Chondrocyte (in vitro differentiated cells): ENCODE data around the gene INSYN1. TPM values are rescaled to one million over a fixed set of nuclear protein-coding genes. Genes with fewer than 3 reads are reported as not detected.
"Not testable (repeated sequence)": the region's sequence is repeated elsewhere in the genome, so short reads cannot be mapped to it uniquely, and the experiment has no call there.

Experiments
- DNase-seq: peaks from one replicate; pipeline ENCODE4 v3.0.0; 2021; ENCODE audit warnings: mixed read lengths, low spot score
- H3K27ac Mint-ChIP-seq: one replicate; pipeline ENCODE4 v1.8.0; 2021; ENCODE audit warnings: mild to moderate bottlenecking, moderate library complexity, mixed read lengths; ENCODE audit not compliant: unreplicated experiment
- H3K27me3 Mint-ChIP-seq: 2 replicates; pipeline ENCODE4 v1.8.0; 2021; ENCODE audit warnings: low read depth, mixed read lengths
- H3K36me3 Mint-ChIP-seq: 2 replicates; pipeline ENCODE4 v1.8.0; 2021; ENCODE audit warnings: low read depth, mixed read lengths
- H3K4me1 Mint-ChIP-seq: 2 replicates; pipeline ENCODE4 v1.8.0; 2021; ENCODE audit warnings: low read depth, mild to moderate bottlenecking, mixed read lengths
- H3K4me3 Mint-ChIP-seq: one replicate; pipeline ENCODE4 v1.8.0; 2021; ENCODE audit warnings: mild to moderate bottlenecking, moderate library complexity, mixed read lengths; ENCODE audit not compliant: unreplicated experiment
- H3K9me3 Mint-ChIP-seq: 2 replicates; pipeline ENCODE4 v1.8.0; 2021; ENCODE audit warnings: low read depth, mixed read lengths
- total RNA-seq: library from RNA; stranded (reverse); gene quantifications from 3 replicates; pipeline ENCODE4 v1.2.1, GENCODE V29; 2021
- TF ChIP-seq, protein P1 (sequence below): fragments of 200-600 bp; sonication (generic); IDR thresholded peaks from 2 replicates; pipeline ENCODE4 v1.5.0; 2021; ENCODE audit warnings: antibody characterized with exemption, mild to moderate bottlenecking, moderate library complexity

Gene INSYN1
- total RNA-seq, 1 donor from 2014 or later = 23.0 TPM

DNA sequence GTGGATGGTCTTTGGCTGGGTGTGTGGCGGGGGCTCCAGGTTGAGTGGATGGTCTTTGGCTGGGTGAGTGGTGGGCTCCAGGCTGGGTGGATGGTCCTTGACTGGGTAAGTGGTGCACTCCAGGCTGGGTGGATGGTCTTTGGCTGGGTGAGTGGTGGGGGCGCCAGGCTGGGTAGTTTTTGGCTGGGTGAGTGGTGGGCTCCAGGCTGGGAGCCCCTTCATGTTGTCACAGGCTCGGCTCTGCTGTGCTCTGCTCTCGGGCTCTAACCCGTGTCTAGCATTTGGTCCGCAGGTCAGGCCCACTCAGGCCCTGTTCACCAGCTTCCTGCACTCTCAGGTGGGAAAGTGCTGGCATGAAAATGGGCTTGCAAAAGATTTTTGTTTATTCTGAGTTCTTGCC, 43.9 kb downstream of the INSYN1 start:
- Mint-ChIP-seq H3K9me3 (no peaks in the 10 kb centered on the region), H3K4me1 (no peaks in the 10 kb centered on the region), H3K27me3 (no peaks in the 10 kb centered on the region), H3K36me3 (peaks cover 56% of the 10 kb centered on the region), H3K27ac (no peak overlapping the region), H3K4me3 (no peak overlapping the region)
- TF ChIP-seq, protein P1, sequence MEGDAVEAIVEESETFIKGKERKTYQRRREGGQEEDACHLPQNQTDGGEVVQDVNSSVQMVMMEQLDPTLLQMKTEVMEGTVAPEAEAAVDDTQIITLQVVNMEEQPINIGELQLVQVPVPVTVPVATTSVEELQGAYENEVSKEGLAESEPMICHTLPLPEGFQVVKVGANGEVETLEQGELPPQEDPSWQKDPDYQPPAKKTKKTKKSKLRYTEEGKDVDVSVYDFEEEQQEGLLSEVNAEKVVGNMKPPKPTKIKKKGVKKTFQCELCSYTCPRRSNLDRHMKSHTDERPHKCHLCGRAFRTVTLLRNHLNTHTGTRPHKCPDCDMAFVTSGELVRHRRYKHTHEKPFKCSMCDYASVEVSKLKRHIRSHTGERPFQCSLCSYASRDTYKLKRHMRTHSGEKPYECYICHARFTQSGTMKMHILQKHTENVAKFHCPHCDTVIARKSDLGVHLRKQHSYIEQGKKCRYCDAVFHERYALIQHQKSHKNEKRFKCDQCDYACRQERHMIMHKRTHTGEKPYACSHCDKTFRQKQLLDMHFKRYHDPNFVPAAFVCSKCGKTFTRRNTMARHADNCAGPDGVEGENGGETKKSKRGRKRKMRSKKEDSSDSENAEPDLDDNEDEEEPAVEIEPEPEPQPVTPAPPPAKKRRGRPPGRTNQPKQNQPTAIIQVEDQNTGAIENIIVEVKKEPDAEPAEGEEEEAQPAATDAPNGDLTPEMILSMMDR = no peak
- DNase-seq = no peak

DNA sequence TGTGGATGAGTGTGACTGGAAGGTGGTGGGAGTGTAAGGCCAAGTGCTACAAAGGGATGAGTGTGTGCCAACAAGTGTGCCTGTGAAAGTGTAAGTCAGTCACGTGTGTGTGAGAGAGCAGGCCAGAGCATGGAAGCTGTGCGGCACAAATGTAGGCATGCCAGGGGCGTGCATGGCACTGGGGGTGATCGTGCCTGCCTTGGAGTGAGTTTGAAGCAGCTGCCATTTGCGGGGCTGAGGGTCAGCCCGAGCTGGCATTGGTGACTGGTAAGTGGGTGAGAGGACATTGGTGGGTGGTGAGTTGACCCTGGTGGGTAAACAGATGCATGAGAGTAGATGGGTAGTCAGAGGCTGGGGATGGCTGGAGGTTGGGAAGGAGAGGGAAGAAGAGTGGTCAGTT, 44.5 kb downstream of the INSYN1 start:
- H3K27me3 Mint-ChIP-seq = no peaks in the 10 kb centered on the region

GRCh38 chr15:73704869-73705645, 48.1 kb downstream of the INSYN1 start:
- TF ChIP-seq, protein P1 = peak; percentile 91
- H3K9me3 Mint-ChIP-seq = no peaks in the 10 kb centered on the region
- H3K27me3 Mint-ChIP-seq = no peaks in the 10 kb centered on the region
- H3K36me3 Mint-ChIP-seq = peaks cover 38% of the 10 kb centered on the region
- H3K27ac Mint-ChIP-seq = no peak overlapping the region
- no peak overlapping the region for H3K4me3 Mint-ChIP-seq
- no peak for DNase-seq
- H3K4me1 Mint-ChIP-seq = peaks cover 7% of the 10 kb centered on the region

More for the DNA sequence above, 44.5 kb downstream of the INSYN1 start:
- Mint-ChIP-seq H3K27ac (no peak overlapping the region), H3K9me3 (no peaks in the 10 kb centered on the region), H3K4me1 (no peaks in the 10 kb centered on the region), H3K36me3 (peaks cover 52% of the 10 kb centered on the region), H3K4me3 (no peak overlapping the region)
- TF ChIP-seq, protein P1 = no peak
- no peak for DNase-seq

DNA sequence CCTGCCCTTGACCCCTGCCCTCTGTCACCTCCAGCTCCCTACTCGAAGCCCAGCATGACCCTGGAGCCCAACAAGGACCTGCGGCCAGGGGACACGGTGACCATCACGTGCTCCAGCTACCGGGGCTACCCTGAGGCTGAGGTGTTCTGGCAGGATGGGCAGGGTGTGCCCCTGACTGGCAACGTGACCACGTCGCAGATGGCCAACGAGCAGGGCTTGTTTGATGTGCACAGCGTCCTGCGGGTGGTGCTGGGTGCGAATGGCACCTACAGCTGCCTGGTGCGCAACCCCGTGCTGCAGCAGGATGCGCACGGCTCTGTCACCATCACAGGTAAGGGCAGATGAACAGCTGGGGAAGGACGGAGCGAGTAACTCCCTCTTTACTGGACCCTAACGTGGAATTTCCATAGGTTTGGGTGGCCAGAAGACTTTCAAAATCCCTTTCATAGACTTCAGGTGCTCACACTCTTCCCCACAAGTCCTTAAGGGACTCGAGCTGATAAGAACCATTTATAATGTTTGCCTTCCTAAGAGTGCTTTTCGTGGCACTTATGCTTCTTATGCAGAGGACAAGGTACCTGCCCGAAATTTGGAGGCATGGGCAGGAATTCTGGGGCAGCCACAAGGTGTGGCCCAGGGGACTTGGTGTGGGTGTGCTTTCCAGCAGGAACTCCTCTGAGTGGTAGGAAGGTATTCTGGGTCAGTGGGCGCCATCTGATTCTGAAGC, 48.8 kb downstream of the INSYN1 start:
- Mint-ChIP-seq H3K4me1 (peaks cover 11% of the 10 kb centered on the region), H3K36me3 (peaks cover 40% of the 10 kb centered on the region)

GRCh38 chr15:73703601-73704000, 49.5 kb downstream of the INSYN1 start:
- Mint-ChIP-seq H3K4me1 (peaks cover 16% of the 10 kb centered on the region), H3K36me3 (peaks cover 33% of the 10 kb centered on the region)
- H3K27me3 Mint-ChIP-seq, H3K27ac Mint-ChIP-seq, DNase-seq, H3K9me3 Mint-ChIP-seq, H3K4me3 Mint-ChIP-seq: not testable (repeated sequence)

More for the DNA sequence above, 48.8 kb downstream of the INSYN1 start:
- not testable (repeated sequence) for H3K9me3 Mint-ChIP-seq, H3K27me3 Mint-ChIP-seq, H3K4me3 Mint-ChIP-seq, H3K27ac Mint-ChIP-seq, DNase-seq

DNA sequence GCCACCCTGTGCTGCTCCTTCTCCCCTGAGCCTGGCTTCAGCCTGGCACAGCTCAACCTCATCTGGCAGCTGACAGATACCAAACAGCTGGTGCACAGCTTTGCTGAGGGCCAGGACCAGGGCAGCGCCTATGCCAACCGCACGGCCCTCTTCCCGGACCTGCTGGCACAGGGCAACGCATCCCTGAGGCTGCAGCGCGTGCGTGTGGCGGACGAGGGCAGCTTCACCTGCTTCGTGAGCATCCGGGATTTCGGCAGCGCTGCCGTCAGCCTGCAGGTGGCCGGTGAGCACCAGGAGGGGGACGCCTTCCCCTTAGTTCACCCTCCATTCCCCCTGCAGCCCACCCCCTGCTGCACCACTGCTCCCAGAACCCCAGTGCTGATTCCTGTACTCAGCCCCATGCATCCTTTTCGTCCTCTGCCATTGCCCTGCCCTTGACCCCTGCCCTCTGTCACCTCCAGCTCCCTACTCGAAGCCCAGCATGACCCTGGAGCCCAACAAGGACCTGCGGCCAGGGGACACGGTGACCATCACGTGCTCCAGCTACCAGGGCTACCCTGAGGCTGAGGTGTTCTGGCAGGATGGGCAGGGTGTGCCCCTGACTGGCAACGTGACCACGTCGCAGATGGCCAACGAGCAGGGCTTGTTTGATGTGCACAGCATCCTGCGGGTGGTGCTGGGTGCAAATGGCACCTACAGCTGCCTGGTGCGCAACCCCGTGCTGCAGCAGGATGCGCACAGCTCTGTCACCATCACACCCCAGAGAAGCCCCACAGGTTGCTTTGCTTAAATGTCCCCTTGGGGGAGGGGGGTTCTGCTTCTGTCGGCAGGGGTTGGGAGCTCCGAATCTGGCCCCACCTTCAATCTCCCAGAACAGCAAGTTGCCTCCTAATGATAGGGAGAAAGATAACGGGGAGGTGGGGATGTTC, 50.6 kb downstream of the INSYN1 start:
- not testable (repeated sequence) for DNase-seq, H3K4me3 Mint-ChIP-seq, H3K27me3 Mint-ChIP-seq, H3K9me3 Mint-ChIP-seq, H3K27ac Mint-ChIP-seq
- peaks cover 24% of the 10 kb centered on the region for H3K4me1 Mint-ChIP-seq
- peaks cover 31% of the 10 kb centered on the region for H3K36me3 Mint-ChIP-seq
- TF ChIP-seq, protein P1 = peak; percentile 15
